ENCODE measurements around the gene UBTD2.

DNA sequence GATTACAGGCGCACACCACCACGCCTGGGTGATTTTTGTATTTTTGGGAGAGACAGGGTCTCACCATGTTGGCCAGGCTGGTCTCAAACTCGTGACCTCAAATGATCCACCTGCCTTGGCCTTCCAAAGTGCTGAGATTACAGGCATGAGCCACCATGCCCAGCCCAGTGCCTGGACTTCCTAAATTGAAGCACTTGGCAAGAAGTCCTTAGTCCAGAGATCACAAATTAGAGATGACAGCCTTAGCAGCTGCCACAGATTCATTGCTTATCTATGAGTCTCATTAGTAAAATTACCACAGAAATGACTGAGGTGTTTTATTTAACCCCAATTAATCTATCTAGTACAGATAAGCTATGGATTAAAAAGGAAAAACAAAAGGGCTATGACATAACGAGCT lies 70.4 kb downstream of the UBTD2 start:
- TF ChIP-seq CBFB (CRISPR knock-in tag; IDR thresholded peaks at IDR 0.05; ENCODE audit: low read depth) = no peak
- TF ChIP-seq, protein P1, sequence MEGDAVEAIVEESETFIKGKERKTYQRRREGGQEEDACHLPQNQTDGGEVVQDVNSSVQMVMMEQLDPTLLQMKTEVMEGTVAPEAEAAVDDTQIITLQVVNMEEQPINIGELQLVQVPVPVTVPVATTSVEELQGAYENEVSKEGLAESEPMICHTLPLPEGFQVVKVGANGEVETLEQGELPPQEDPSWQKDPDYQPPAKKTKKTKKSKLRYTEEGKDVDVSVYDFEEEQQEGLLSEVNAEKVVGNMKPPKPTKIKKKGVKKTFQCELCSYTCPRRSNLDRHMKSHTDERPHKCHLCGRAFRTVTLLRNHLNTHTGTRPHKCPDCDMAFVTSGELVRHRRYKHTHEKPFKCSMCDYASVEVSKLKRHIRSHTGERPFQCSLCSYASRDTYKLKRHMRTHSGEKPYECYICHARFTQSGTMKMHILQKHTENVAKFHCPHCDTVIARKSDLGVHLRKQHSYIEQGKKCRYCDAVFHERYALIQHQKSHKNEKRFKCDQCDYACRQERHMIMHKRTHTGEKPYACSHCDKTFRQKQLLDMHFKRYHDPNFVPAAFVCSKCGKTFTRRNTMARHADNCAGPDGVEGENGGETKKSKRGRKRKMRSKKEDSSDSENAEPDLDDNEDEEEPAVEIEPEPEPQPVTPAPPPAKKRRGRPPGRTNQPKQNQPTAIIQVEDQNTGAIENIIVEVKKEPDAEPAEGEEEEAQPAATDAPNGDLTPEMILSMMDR (IDR thresholded peaks at IDR 0.05) = no peak
- TF ChIP-seq, protein P2, sequence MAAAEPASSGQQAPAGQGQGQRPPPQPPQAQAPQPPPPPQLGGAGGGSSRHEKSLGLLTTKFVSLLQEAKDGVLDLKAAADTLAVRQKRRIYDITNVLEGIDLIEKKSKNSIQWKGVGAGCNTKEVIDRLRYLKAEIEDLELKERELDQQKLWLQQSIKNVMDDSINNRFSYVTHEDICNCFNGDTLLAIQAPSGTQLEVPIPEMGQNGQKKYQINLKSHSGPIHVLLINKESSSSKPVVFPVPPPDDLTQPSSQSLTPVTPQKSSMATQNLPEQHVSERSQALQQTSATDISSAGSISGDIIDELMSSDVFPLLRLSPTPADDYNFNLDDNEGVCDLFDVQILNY (CRISPR knock-in tag; IDR thresholded peaks at IDR 0.05) = no peak
- no peak for TF ChIP-seq MYBL2 (CRISPR knock-in tag; IDR thresholded peaks at IDR 0.05)
- no peak for TF ChIP-seq SP1 (CRISPR knock-in tag; conservative IDR thresholded peaks at IDR 0.05)
- no peak for TF ChIP-seq ZNF396 (CRISPR knock-in tag; IDR thresholded peaks at IDR 0.05; ENCODE audit: borderline replicate concordance)
- TF ChIP-seq KAT7 (CRISPR knock-in tag; IDR thresholded peaks at IDR 0.05; ENCODE audit: borderline replicate concordance) = no peak
- no peak for TF ChIP-seq ELF4 (CRISPR knock-in tag; IDR thresholded peaks at IDR 0.05; ENCODE audit: low read depth)
- TF ChIP-seq, protein P3, sequence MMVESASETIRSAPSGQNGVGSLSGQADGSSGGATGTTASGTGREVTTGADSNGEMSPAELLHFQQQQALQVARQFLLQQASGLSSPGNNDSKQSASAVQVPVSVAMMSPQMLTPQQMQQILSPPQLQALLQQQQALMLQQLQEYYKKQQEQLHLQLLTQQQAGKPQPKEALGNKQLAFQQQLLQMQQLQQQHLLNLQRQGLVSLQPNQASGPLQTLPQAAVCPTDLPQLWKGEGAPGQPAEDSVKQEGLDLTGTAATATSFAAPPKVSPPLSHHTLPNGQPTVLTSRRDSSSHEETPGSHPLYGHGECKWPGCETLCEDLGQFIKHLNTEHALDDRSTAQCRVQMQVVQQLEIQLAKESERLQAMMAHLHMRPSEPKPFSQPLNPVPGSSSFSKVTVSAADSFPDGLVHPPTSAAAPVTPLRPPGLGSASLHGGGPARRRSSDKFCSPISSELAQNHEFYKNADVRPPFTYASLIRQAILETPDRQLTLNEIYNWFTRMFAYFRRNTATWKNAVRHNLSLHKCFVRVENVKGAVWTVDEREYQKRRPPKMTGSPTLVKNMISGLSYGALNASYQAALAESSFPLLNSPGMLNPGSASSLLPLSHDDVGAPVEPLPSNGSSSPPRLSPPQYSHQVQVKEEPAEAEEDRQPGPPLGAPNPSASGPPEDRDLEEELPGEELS (CRISPR knock-in tag; IDR thresholded peaks at IDR 0.05) = no peak
- no peak for TF ChIP-seq TCF7 (CRISPR knock-in tag; IDR thresholded peaks at IDR 0.05; ENCODE audit: low read depth)
- TF ChIP-seq, protein P4, sequence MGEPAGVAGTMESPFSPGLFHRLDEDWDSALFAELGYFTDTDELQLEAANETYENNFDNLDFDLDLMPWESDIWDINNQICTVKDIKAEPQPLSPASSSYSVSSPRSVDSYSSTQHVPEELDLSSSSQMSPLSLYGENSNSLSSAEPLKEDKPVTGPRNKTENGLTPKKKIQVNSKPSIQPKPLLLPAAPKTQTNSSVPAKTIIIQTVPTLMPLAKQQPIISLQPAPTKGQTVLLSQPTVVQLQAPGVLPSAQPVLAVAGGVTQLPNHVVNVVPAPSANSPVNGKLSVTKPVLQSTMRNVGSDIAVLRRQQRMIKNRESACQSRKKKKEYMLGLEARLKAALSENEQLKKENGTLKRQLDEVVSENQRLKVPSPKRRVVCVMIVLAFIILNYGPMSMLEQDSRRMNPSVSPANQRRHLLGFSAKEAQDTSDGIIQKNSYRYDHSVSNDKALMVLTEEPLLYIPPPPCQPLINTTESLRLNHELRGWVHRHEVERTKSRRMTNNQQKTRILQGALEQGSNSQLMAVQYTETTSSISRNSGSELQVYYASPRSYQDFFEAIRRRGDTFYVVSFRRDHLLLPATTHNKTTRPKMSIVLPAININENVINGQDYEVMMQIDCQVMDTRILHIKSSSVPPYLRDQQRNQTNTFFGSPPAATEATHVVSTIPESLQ (CRISPR knock-in tag; IDR thresholded peaks at IDR 0.05) = no peak
- TF ChIP-seq TP53 (CRISPR knock-in tag; IDR thresholded peaks at IDR 0.05) = no peak
- no peak for TF ChIP-seq SMAD3 (CRISPR knock-in tag; IDR thresholded peaks at IDR 0.05; ENCODE audit: borderline replicate concordance)

All from WTC11 (cell line).